ENCODE data around the gene NRARP. TPM values are rescaled to one million over a fixed set of nuclear protein-coding genes. Genes with fewer than 3 reads are reported as not detected.

NRARP gene
- total RNA-seq, 2 donors from 2014 or later: 5.6 to 13.3 TPM

DNA sequence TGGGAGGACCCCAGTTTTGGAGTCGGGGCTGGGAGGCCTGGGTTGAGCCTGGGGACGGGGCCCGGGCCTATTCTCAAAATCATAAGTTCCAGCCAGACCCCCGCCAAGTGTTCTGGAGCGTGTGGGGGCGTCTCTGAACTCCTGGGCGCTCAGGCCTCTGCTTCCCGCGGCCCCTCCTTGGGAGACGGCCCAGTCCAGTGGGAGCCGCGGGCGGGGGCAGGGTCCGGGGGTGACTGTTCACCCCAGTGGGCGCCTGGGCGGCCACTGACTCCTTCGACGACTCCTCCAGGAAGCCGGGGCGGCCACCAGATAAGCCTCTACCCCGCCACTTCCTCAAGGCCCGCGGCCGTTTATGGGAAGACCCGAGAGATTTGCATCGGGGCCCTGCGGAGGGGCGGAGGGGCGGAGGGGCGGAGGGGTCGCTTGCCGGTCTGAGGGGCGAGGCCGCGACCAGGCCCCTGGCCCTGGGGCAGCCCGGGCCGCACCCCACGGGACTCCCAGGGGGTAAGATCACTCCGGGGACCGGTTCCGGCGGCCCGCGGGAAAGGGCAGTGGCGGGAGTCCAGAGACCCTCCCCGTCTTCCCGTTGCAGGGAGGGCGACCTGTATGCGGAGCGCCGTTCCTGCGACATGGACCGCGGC is 23.9 kb downstream of the NRARP start:
- peak overlapping the region; percentile 33 to 54 for H3K4me3 ChIP-seq
- no peak for DNase-seq (ENCODE audit: low spot score)
- H3K36me3 ChIP-seq: peaks cover 2% of the 10 kb centered on the region
- peaks cover 0 to 61% of the 10 kb centered on the region in 2 donors for H3K4me1 ChIP-seq
- H3K27me3 ChIP-seq: no peaks in the 10 kb centered on the region
- TF ChIP-seq, protein P1, sequence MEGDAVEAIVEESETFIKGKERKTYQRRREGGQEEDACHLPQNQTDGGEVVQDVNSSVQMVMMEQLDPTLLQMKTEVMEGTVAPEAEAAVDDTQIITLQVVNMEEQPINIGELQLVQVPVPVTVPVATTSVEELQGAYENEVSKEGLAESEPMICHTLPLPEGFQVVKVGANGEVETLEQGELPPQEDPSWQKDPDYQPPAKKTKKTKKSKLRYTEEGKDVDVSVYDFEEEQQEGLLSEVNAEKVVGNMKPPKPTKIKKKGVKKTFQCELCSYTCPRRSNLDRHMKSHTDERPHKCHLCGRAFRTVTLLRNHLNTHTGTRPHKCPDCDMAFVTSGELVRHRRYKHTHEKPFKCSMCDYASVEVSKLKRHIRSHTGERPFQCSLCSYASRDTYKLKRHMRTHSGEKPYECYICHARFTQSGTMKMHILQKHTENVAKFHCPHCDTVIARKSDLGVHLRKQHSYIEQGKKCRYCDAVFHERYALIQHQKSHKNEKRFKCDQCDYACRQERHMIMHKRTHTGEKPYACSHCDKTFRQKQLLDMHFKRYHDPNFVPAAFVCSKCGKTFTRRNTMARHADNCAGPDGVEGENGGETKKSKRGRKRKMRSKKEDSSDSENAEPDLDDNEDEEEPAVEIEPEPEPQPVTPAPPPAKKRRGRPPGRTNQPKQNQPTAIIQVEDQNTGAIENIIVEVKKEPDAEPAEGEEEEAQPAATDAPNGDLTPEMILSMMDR (IDR thresholded peaks at IDR 0.05): no peak
- peak overlapping the region; percentile 83 to 94 for H3K27ac ChIP-seq
- no peaks in the 10 kb centered on the region for H3K9me3 ChIP-seq

GRCh38 chr9:137277329-137278041 is 24.6 kb downstream of the NRARP start, which contains the start of gene TOR4A:
TSS of gene TOR4A (plus strand) at chr9:137277726. CDS start at chr9:137278690, 964 bp downstream.
- no peaks in the 10 kb centered on the region for H3K27me3 ChIP-seq
- peak; percentile 88 for DNase-seq (ENCODE audit: low spot score)
- H3K27ac ChIP-seq: peak within 1 kb of the TSS; percentile 83 to 94
- H3K36me3 ChIP-seq: peaks cover 9% of the 10 kb centered on the region
- peak within 1 kb of the TSS; percentile 33 to 54 for H3K4me3 ChIP-seq
- TF ChIP-seq, protein P1 (IDR thresholded peaks at IDR 0.05): peak in 1 of 2 donors; percentile 16
- peaks cover 0 to 64% of the 10 kb centered on the region in 2 donors for H3K4me1 ChIP-seq
- H3K9me3 ChIP-seq: no peaks in the 10 kb centered on the region

- TF ChIP-seq, protein P1 (IDR thresholded peaks at IDR 0.05): no peak
- Histone ChIP-seq H3K4me1 (peaks cover 0 to 72% of the 10 kb centered on the region in 2 donors), H3K27me3 (no peaks in the 10 kb centered on the region), H3K36me3 (peaks cover 15% of the 10 kb centered on the region), H3K27ac (peak overlapping the region; percentile 83 to 94), H3K4me3 (peak overlapping the region; percentile 33 to 54), H3K9me3 (no peaks in the 10 kb centered on the region)
- DNase-seq (ENCODE audit: low spot score): peak; percentile 81
Measured at GRCh38 chr9:137276473-137277328, 25.4 kb downstream of the NRARP start.

DNA sequence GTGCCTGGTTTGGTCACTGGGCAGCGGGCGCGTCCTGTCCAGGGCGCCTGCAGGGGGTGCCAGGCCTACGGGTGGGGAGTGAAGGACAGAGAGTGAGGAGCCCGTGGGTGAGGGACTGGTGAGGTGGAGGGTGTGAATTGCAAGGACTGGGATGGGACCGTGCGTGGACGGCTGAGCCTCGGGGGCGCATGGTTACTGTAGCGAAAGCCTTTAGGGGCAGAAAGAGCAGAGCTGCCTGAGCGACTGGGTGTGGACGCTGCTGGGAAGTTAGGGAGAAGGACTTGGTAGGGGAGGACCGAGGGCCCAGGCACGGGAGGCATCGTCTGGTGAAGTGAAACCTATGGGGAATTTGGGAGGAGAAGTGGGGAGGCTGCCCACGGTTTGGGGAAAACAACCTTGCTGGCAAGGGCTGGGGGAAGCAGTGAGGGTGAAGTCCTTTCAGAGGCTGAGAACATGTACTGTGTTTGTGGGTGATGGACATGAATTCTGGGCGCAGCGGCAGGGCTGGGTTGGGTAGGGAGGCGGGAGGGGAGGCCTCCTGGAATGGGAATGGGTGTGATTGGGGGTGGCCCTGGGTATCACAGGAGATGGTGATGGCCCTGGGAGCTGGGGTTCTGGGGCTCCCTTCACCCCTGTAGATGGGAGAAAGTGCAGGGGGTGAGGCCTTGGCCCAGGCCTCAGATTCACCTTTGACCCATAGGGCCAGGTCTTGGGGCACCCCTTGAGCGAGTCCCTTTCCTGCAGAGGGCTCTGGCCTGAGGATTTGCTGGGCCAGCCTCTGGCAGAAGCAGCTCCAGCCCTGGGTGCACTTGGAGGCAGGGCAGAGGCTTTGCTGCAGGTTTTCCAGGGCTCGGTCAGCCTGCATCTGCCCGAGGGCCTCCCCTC is 26.2 kb downstream of the NRARP start:
- TF ChIP-seq, protein P1 (IDR thresholded peaks at IDR 0.05): no peak
- Histone ChIP-seq H3K27ac (peak overlapping the region; percentile 83 to 94), H3K4me1 (peaks cover 0 to 76% of the 10 kb centered on the region in 2 donors), H3K4me3 (no peak overlapping the region), H3K27me3 (no peaks in the 10 kb centered on the region), H3K36me3 (peaks cover 21% of the 10 kb centered on the region), H3K9me3 (no peaks in the 10 kb centered on the region)
- no peak for DNase-seq (ENCODE audit: low spot score)

DNA sequence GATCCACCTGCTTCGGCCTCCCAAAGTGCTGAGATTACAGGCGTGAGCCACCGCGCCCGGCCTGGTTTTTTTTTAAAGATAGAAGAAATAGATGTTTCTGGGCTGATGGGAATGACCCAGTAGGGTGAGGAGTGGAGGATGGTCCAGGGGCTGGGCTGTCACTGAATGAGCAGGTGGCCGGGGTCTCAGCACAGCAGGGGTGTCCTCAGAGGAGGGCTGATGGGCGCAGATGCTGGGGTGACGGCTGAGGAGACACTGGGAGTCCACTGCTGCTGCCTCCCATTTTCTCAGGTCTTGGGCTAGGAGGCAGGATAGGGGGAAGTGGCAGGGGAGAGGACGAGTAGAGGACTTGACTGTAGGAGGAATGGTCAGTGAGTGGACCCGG is 26.9 kb downstream of the NRARP start:
- peaks cover 0 to 73% of the 10 kb centered on the region in 2 donors for H3K4me1 ChIP-seq
- TF ChIP-seq, protein P1 (IDR thresholded peaks at IDR 0.05): no peak
- no peaks in the 10 kb centered on the region for H3K27me3 ChIP-seq
- H3K4me3 ChIP-seq: no peak overlapping the region
- H3K36me3 ChIP-seq: peaks cover 21% of the 10 kb centered on the region
- no peak overlapping the region for H3K27ac ChIP-seq
- no peak for DNase-seq (ENCODE audit: low spot score)
- no peaks in the 10 kb centered on the region for H3K9me3 ChIP-seq
